GM23248 (cell line): ENCODE measurements around the gene BCAS4. TPM values are rescaled to one million over a fixed set of nuclear protein-coding genes. Genes with fewer than 3 reads are reported as not detected.
A peak's percentile ranks its signal among the peaks of the same experiment; 100 is the strongest.

Experiments
- DNase-seq: peaks from one replicate; pipeline ENCODE4 v3.0.0-alpha.2; 2015
- H2AFZ ChIP-seq: fragments of 200-600 bp; sonication (generic); 2 replicates; pipeline ENCODE4 v1.6.1; 2016; ENCODE audit warnings: antibody characterized with exemption
- H3F3A ChIP-seq: fragments of 200-600 bp; sonication (generic); 2 replicates; pipeline ENCODE4 v1.6.1; 2016; ENCODE audit warnings: mild to moderate bottlenecking, antibody characterized with exemption, mixed run types; ENCODE audit not compliant: insufficient read depth
- H3K27ac ChIP-seq: fragments of 200-600 bp; sonication (generic); 2 replicates; pipeline ENCODE4 v1.5.1; 2016; ENCODE audit warnings: mild to moderate bottlenecking
- H3K27me3 ChIP-seq: fragments of 200-600 bp; sonication (generic); replicated peaks from 2 replicates; pipeline ENCODE4 v1.6.1; 2016; ENCODE audit warnings: mild to moderate bottlenecking; ENCODE audit not compliant: insufficient read depth
- H3K36me3 ChIP-seq: fragments of 200-600 bp; sonication (generic); 2 replicates; pipeline ENCODE4 v1.6.1; 2016; ENCODE audit warnings: low read depth, mild to moderate bottlenecking
- H3K4me1 ChIP-seq: fragments of 200-600 bp; sonication (generic); 2 replicates; pipeline ENCODE4 v1.6.1; 2016; ENCODE audit warnings: mild to moderate bottlenecking; ENCODE audit not compliant: insufficient read depth
- H3K4me2 ChIP-seq: fragments of 200-600 bp; sonication (generic); one replicate; pipeline ENCODE4 v1.6.1; 2016; ENCODE audit warnings: mild to moderate bottlenecking; ENCODE audit not compliant: unreplicated experiment
- H3K4me3 ChIP-seq: fragments of 200-600 bp; sonication (generic); 2 replicates; pipeline ENCODE4 v1.5.1; 2016; ENCODE audit warnings: mild to moderate bottlenecking
- H3K79me2 ChIP-seq: fragments of 200-600 bp; sonication (generic); 2 replicates; pipeline ENCODE4 v1.6.1; 2016; ENCODE audit warnings: mild to moderate bottlenecking; ENCODE audit not compliant: insufficient read depth
- H3K9ac ChIP-seq: fragments of 200-600 bp; sonication (generic); 2 replicates; pipeline ENCODE4 v1.6.1; 2016; ENCODE audit warnings: mild to moderate bottlenecking
- H3K9me2 ChIP-seq: fragments of 200-600 bp; sonication (generic); 2 replicates; pipeline ENCODE4 v1.6.1; 2016; ENCODE audit warnings: mixed run types, mild to moderate bottlenecking, moderate library complexity; ENCODE audit not compliant: insufficient read depth
- H3K9me3 ChIP-seq: fragments of 200-600 bp; sonication (generic); one replicate; pipeline ENCODE4 v1.6.1; 2017; ENCODE audit warnings: low read depth
- H4K20me1 ChIP-seq: fragments of 200-600 bp; sonication (generic); 2 replicates; pipeline ENCODE4 v1.6.0; 2016; ENCODE audit not compliant: insufficient read depth
- EZH2 ChIP-seq: fragments of 200-600 bp; sonication (generic); IDR thresholded peaks from 2 replicates; pipeline ENCODE4 v1.6.1; 2018; ENCODE audit warnings: antibody characterized with exemption, mild to moderate bottlenecking; ENCODE audit not compliant: insufficient read depth, poor library complexity, severe bottlenecking
- EZH2phosphoT487 ChIP-seq: fragments of 200-600 bp; sonication (generic); IDR thresholded peaks from 2 replicates; pipeline ENCODE4 v1.6.1; 2018; ENCODE audit warnings: antibody characterized with exemption, moderate library complexity, mild to moderate bottlenecking, low read depth; ENCODE audit not compliant: insufficient read depth
- WGBS, 2 experiments: methylation state at CpG; one replicate each; pipeline ENCODE4 v1.1.6; 2015 to 2017; ENCODE audit warnings: low lambda C conversion rate in 2 of 2, low coverage in 1 of 2; ENCODE audit errors: missing lambda C conversion rate in 2 of 2; 5-methylcytosine and 5-hydroxymethylcytosine counted together
- in situ Hi-C: fragments of 300-500 bp; cut with MboI; formaldehyde crosslinking; loops from 2 replicates; pipeline ENCODE4 v1.15.0; 2020
- polyA plus RNA-seq: library from polyadenylated mRNA; unstranded; fragments of >200 nt; fragmentation: Nextera tagmentation; extraction: Ambion mirVana; gene quantifications from 2 replicates; pipeline ENCODE4 v1.2.1, GENCODE V29; 2016
- total RNA-seq: library from RNA; depleted of rRNA; stranded (reverse); fragments of >200 nt; shearing (Covaris generic); gene quantifications from 2 replicates; pipeline ENCODE4 v1.2.3, GENCODE V29; 2014

The BCAS4 gene
- total and polyA plus RNA-seq, 2 experiments from 2014 or later = 12.6 to 16.8 TPM

GRCh38 chr20:50784464-50784863 is 10.4 kb upstream of the BCAS4 start:
- TF ChIP-seq EZH2 = no peak
- no peak for TF ChIP-seq EZH2phosphoT487
- no peak overlapping the region for H2AFZ ChIP-seq
- no peaks in the 10 kb centered on the region for H3K9me2 ChIP-seq
- 0 out of 2 replicates have a peak, but pooled peaks cover 9% of the 10 kb centered on the region for H3F3A ChIP-seq
- H3K9ac ChIP-seq = no peak overlapping the region
- no peak overlapping the region for H3K4me2 ChIP-seq
- H3K79me2 ChIP-seq = no peaks in the 10 kb centered on the region
- H3K27ac ChIP-seq = no peak overlapping the region
- H3K9me3 ChIP-seq = no peaks in the 10 kb centered on the region
- H3K4me3 ChIP-seq = no peak overlapping the region
- in situ Hi-C loops = no loop called here
- H3K4me1 ChIP-seq = peaks cover 8% of the 10 kb centered on the region
- H3K36me3 ChIP-seq = no peaks in the 10 kb centered on the region
- no peak for DNase-seq
- 79 to 85% methylated on average over 4 of the region's 4 CpGs for WGBS, 2 experiments
- no peaks in the 10 kb centered on the region for H3K27me3 ChIP-seq
- no peaks in the 10 kb centered on the region for H4K20me1 ChIP-seq

GRCh38 chr20:50786703-50787102 is 8.2 kb upstream of the BCAS4 start:
- no peaks in the 10 kb centered on the region for H4K20me1 ChIP-seq
- DNase-seq = no peak
- no peak overlapping the region for H3K27ac ChIP-seq
- H3K9me3 ChIP-seq = no peaks in the 10 kb centered on the region
- H3F3A ChIP-seq = 0 out of 2 replicates have a peak, but pooled peaks cover 9% of the 10 kb centered on the region
- in situ Hi-C loops = no loop called here
- H2AFZ ChIP-seq = no peak overlapping the region
- no peak overlapping the region for H3K9ac ChIP-seq
- H3K4me2 ChIP-seq = no peak overlapping the region
- no peaks in the 10 kb centered on the region for H3K36me3 ChIP-seq
- TF ChIP-seq EZH2phosphoT487 (no peak), EZH2 (no peak)
- peaks cover 19% of the 10 kb centered on the region for H3K4me1 ChIP-seq
- H3K27me3 ChIP-seq = no peaks in the 10 kb centered on the region
- no peaks in the 10 kb centered on the region for H3K9me2 ChIP-seq
- 91 to 94% methylated on average over 9 of the region's 9 CpGs for WGBS, 2 experiments
- H3K79me2 ChIP-seq = no peaks in the 10 kb centered on the region
- no peak overlapping the region for H3K4me3 ChIP-seq

GRCh38 chr20:50787181-50787580 is 7.7 kb upstream of the BCAS4 start:
- 82 to 94% methylated on average over 2 of the region's 2 CpGs for WGBS, 2 experiments
- in situ Hi-C loops = no loop called here

GRCh38 chr20:50788045-50788991 is 6.5 kb upstream of the BCAS4 start:
- peak overlapping the region; percentile 53 for H3K9ac ChIP-seq
- no peaks in the 10 kb centered on the region for H3K9me3 ChIP-seq
- no peaks in the 10 kb centered on the region for H4K20me1 ChIP-seq
- in situ Hi-C loops = no loop called here
- TF ChIP-seq EZH2 (no peak), EZH2phosphoT487 (no peak)
- 0 out of 2 replicates have a peak, but pooled peaks cover 9% of the 10 kb centered on the region for H3F3A ChIP-seq
- peak overlapping the region; percentile 83 for H2AFZ ChIP-seq
- H3K4me1 ChIP-seq = peaks cover 19% of the 10 kb centered on the region
- 13 to 17% methylated on average over 18 of the region's 18 CpGs for WGBS, 2 experiments
- peak; percentile 85 for DNase-seq
- no peaks in the 10 kb centered on the region for H3K27me3 ChIP-seq
- H3K9me2 ChIP-seq = no peaks in the 10 kb centered on the region
- no peaks in the 10 kb centered on the region for H3K36me3 ChIP-seq
- peak overlapping the region; percentile 73 for H3K4me2 ChIP-seq
- H3K79me2 ChIP-seq = no peaks in the 10 kb centered on the region
- no peak overlapping the region for H3K27ac ChIP-seq
- H3K4me3 ChIP-seq = peak overlapping the region; percentile 12; the same call in 1 of the 2 replicates

More at GRCh38 chr20:50787181-50787580, 7.7 kb upstream of the BCAS4 start:
- H4K20me1 ChIP-seq = no peaks in the 10 kb centered on the region
- H3K9me2 ChIP-seq = no peaks in the 10 kb centered on the region
- peaks cover 19% of the 10 kb centered on the region for H3K4me1 ChIP-seq
- no peak for DNase-seq
- no peak overlapping the region for H3K4me3 ChIP-seq
- H3K36me3 ChIP-seq = no peaks in the 10 kb centered on the region
- 0 out of 2 replicates have a peak, but pooled peaks cover 9% of the 10 kb centered on the region for H3F3A ChIP-seq
- H2AFZ ChIP-seq = 0 out of 2 replicates have a peak overlapping the region, but pooled peaks have one; percentile 83
- TF ChIP-seq EZH2phosphoT487 = no peak
- no peak for TF ChIP-seq EZH2
- no peak overlapping the region for H3K4me2 ChIP-seq
- no peak overlapping the region for H3K9ac ChIP-seq
- no peaks in the 10 kb centered on the region for H3K79me2 ChIP-seq
- H3K9me3 ChIP-seq = no peaks in the 10 kb centered on the region
- H3K27me3 ChIP-seq = no peaks in the 10 kb centered on the region
- H3K27ac ChIP-seq = no peak overlapping the region
